Activated CD4-positive, alpha-beta T cell treated with anti-CD3 and anti-CD28 coated beads, Interleukin-2, amount 50 U/mL, for 16 hours (primary cell): ENCODE results near the gene NAV3.

ENCODE experiments used
- DNase-seq: peaks from one replicate; pipeline ENCODE4 v3.0.0-alpha.2; 2020

NAV3 gene

DNA sequence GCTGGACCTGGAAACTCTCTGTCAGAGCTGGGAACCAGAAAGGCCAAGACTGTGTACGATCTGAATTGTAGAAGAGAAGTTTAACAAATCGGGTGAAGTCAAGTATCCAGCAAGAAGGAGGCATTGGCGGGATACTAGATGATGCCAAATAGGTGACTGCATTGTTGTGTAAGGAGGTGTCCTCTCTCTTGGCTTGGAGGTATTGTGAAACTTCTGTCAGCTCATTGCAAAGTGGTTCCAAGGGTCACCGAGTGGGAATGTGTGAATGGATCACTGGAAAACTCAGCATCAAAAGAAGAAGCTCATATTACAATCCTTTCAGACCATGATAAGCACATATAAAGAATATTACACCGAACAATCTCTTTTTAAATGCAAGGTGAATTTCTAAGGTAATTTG lies 11.7 kb downstream of the NAV3 start:
- no peak for DNase-seq

- DNase-seq: no peak
These were observed 15.1 kb downstream of the NAV3 start for GRCh38 chr12:77845831-77846230.

- no peak for DNase-seq
These were observed 16.4 kb downstream of the NAV3 start for GRCh38 chr12:77847060-77847541.

GRCh38 chr12:77847680-77848431 lies 17.2 kb downstream of the NAV3 start:
- no peak for DNase-seq

- DNase-seq: no peak
These were observed 19.4 kb downstream of the NAV3 start for GRCh38 chr12:77850129-77850528.

GRCh38 chr12:77850698-77851097 lies 20.0 kb downstream of the NAV3 start:
- no peak for DNase-seq

GRCh38 chr12:77855548-77855947 lies 24.9 kb downstream of the NAV3 start:
- DNase-seq: no peak

GRCh38 chr12:77861317-77861716 lies 30.6 kb downstream of the NAV3 start:
- DNase-seq: no peak

DNA sequence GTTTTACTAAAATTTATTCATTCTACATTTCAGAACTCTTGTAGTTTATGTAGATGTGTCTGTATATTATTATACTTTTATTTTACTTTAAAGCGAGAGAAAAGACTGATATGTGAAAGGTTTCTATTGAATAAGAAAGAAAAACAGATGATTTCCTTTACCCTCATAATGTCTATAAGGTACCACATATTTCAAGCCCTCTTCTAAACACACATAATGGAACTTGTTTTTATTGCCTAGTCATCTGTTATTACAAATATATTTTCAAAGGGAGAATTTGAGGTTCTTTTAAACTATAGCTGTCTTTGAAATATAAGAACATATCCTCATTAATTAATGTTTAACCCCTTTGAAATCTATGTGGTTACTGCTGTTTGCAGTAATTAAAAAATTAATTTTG lies 34.5 kb downstream of the NAV3 start:
- DNase-seq: no peak

- no peak for DNase-seq
These were observed 48.2 kb downstream of the NAV3 start for GRCh38 chr12:77878901-77879300.

DNA sequence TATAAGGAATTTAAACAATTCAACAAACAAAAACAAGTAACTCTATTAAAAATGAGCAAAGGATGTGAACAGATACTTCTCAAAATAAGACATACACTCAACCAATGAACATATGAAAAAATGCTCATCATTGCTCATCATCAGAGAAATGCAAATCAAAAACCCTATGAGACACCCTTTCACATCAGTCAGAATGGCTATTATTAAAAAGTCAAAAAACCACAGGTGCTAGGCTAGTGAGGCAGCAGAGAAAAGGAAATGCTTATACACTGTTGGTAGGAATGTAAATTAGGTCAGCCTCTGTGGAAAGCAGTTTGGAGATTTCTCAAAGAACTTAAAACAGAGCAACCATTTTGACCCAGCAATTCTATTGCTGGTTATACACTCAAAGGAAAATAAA lies 52.0 kb downstream of the NAV3 start:
- DNase-seq: no peak

DNA sequence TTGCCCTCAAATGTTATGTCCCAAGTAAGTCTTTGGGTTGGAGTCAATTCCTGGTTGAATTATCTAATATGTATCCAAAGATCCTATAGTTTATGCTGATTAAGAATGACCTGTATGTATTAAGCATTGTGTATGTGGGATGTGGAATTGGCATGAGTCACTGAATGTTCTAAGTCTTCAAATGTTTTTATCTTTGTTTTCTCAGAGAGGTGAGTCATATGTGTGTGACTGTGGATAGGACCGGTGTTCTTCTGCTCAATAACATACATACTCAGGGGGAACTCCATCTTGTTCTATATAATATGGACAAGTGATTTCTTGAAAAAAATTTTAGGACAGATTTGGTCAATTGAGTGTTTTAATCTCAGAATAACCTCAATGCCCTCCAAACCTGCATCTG lies 57.9 kb downstream of the NAV3 start:
- no peak for DNase-seq

GRCh38 chr12:77891518-77892147 lies 60.9 kb downstream of the NAV3 start:
- DNase-seq: no peak

DNA sequence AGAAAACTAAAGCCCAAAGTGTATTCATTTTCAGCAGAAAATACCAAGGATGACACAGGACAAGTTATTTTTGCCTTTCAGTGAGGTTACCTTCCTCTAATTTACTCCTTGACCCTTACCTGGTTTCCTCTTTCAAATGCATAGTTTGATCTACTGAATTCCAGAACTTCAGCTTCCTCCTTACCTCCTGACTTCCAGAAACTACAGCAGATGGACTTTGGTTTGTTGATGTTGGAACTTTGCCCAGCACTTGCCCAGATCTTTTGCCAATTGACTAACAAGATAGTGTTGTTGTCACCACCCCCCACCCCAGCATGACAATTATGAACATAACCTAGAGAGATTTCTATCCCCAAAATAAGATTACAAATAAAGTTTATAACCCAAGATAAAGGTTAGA lies 63.2 kb downstream of the NAV3 start:
- no peak for DNase-seq

GRCh38 chr12:77894556-77894955 lies 63.9 kb downstream of the NAV3 start:
- no peak for DNase-seq

- no peak for DNase-seq
These were observed 65.0 kb downstream of the NAV3 start for GRCh38 chr12:77895699-77896098.

- no peak for DNase-seq
These were observed 77.2 kb downstream of the NAV3 start for GRCh38 chr12:77907936-77908335.

DNA sequence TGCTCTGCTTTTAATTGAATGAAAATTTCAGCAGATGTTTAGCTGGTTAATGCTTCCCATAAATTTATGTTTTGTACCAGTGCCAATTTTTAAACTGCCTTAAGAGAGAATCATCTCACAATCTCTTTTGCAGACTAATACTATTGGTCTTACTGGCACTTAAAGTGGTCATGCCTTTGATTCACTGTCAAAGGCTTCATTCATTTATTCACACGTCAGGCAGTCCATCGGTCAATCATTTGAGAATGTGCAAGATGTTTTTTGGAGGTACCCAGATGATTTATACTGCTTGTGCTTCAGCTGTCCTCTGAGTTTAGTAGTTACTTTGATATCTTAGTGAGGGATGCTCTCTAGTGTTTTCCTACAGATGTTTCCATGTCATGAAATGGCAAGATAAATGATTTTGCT lies 83.4 kb downstream of the NAV3 start:
- no peak for DNase-seq

GRCh38 chr12:77915071-77915600 lies 84.4 kb downstream of the NAV3 start:
- DNase-seq: no peak

DNA sequence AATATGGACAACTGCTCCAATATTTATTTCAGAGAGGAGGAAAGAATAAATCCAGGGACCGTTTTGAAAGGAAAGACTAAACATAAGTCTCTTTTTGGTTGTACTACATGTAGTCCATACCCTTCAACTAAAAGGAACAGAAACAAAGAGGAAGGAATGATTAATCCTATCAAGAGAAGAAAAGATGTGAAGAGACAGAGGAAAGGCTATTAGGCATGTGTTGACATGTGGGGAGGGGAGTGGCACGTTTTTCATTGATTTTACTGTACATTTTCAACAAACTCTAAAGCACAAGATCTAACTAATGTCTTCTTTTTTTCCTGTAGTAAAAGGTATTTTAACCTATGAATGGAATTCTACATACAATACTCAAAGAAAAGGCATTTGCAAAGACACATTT lies 85.6 kb downstream of the NAV3 start:
- no peak for DNase-seq

DNA sequence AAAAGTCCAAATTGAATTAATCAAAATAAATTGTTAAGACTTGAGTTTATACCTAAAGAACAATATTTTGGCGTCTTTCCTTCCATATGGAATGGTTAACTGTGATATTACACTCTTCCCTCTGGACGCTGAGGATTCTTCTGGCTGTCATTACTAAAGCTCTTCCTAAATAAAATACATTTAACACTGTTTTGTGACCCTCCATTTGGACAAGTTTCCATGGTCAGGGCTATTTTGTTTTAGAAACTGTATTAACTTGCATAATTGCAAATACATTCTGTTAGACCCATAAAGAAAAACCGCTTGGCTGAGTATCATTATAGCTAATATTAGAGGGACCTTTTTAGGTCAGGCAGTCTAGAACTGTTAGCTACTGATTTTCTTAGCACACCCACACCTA lies 87.4 kb downstream of the NAV3 start:
- no peak for DNase-seq

- no peak for DNase-seq
These were observed 88.8 kb downstream of the NAV3 start for GRCh38 chr12:77919450-77919849.

DNA sequence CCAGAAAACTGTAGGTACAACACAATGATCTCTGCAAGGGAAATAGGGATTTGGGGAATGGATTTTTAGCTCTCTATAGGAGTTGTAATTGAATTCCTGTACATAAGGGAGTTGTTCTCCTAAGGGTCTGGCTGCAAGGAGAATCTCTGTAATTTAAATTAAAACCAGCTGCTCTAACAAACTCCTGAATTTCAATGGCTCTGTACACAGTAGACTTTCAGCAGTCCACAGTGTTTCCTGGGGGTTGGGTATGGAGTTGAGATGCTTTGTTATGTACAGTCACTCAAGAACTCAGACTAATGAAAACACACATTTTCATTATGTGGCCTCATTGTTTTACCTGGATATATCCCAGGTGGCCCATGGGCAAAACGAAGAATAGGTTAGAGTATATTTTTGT lies 93.2 kb downstream of the NAV3 start:
- DNase-seq: no peak

DNA sequence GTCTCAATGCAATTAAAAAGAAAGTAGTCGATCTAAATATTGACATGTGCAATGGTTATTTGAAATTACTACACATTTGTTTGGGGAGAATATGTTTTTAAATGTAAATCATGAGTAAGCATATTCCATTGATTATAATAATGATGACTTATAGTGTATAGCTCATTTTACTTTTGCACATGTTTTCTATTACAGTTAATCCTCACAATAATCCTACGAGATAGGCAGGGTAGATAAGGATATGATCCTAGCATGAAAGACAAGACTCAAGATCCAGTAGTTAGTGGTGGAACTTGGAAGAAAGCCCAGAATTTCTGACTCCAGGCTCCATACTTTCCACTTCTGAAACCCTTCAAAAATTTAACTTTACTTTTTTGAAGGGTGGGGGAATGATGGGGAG lies 94.0 kb downstream of the NAV3 start:
- DNase-seq: no peak
